ENCODE results near the gene MRC2. TPM values are rescaled to one million over a fixed set of nuclear protein-coding genes. Genes with fewer than 3 reads are reported as not detected.

The MRC2 gene
- total RNA-seq, 4 donors from 2014 or later, result 23.3 to 59.8 (median 39.9) TPM

GRCh38 chr17:62628831-62629555, 1.5 kb downstream of the MRC2 start:
- H3K36me3 ChIP-seq, result peaks cover 0 to 3% of the 10 kb centered on the region in 2 donors
- peaks cover 53% of the 10 kb centered on the region for H3K27me3 ChIP-seq
- TF ChIP-seq EP300 (IDR thresholded peaks at IDR 0.05), result no peak
- TF ChIP-seq POLR2AphosphoS5 (IDR thresholded peaks at IDR 0.05), result no peak
- TF ChIP-seq CTCF (IDR thresholded peaks at IDR 0.05), result no peak
- no peak for TF ChIP-seq POLR2A (IDR thresholded peaks at IDR 0.05)
- H3K4me3 ChIP-seq, result peak overlapping the region in 1 of 2 donors; percentile 66
- peak overlapping the region in 3 of 4 donors; percentile 85 to 89 (median 86) for H3K27ac ChIP-seq
- peaks cover 0 to 61% (median 6%) of the 10 kb centered on the region in 3 donors for H3K4me1 ChIP-seq
- no peaks in the 10 kb centered on the region for H3K9me3 ChIP-seq
- 40 to 58% methylated on average over 1 to 6 of the region's 19 CpGs for WGBS, 2 donors (ENCODE audit: low coverage in 1 of 2)
- no peak for ATAC-seq

- peak overlapping the region in 3 of 4 donors; percentile 85 to 89 (median 86) for H3K27ac ChIP-seq
- H3K27me3 ChIP-seq, result peaks cover 53% of the 10 kb centered on the region
- H3K9me3 ChIP-seq, result no peaks in the 10 kb centered on the region
- H3K4me3 ChIP-seq, result peak overlapping the region in 1 of 2 donors; percentile 66
- WGBS, 2 donors (ENCODE audit: low coverage in 1 of 2), result 64 to 100% methylated on average over 1 to 4 of the region's 19 CpGs
- no peaks in the 10 kb centered on the region for H3K36me3 ChIP-seq
- no peak for ATAC-seq
- peaks cover 0 to 61% (median 6%) of the 10 kb centered on the region in 3 donors for H3K4me1 ChIP-seq
- TF ChIP-seq EP300 (IDR thresholded peaks at IDR 0.05), result no peak
- TF ChIP-seq POLR2A (IDR thresholded peaks at IDR 0.05), result no peak
- TF ChIP-seq POLR2AphosphoS5 (IDR thresholded peaks at IDR 0.05), result no peak
- no peak for TF ChIP-seq CTCF (IDR thresholded peaks at IDR 0.05)
Observed at GRCh38 chr17:62629556-62630364, 2.3 kb downstream of the MRC2 start.

GRCh38 chr17:62630365-62631085, 3.1 kb downstream of the MRC2 start:
- WGBS, 2 donors (ENCODE audit: low coverage in 1 of 2), result 81 to 88% methylated on average over 3 to 11 of the region's 12 CpGs

More at GRCh38 chr17:62630365-62631085, 3.1 kb downstream of the MRC2 start:
- no peak for ATAC-seq
- Histone ChIP-seq H3K27ac (no peak overlapping the region), H3K36me3 (no peaks in the 10 kb centered on the region), H3K4me3 (no peak overlapping the region), H3K9me3 (no peaks in the 10 kb centered on the region), H3K4me1 (peaks cover 0 to 57% (median 6%) of the 10 kb centered on the region in 3 donors), H3K27me3 (peaks cover 53% of the 10 kb centered on the region)
- no peak for TF ChIP-seq CTCF (IDR thresholded peaks at IDR 0.05)
- no peak for TF ChIP-seq POLR2AphosphoS5 (IDR thresholded peaks at IDR 0.05)
- TF ChIP-seq EP300 (IDR thresholded peaks at IDR 0.05), result no peak
- no peak for TF ChIP-seq POLR2A (IDR thresholded peaks at IDR 0.05)

All from gastroesophageal sphincter (tissue), 4 donors.